Stimulated activated CD4-positive, alpha-beta T cell treated with anti-CD3 and anti-CD28 coated beads, Interleukin-4, amount 100 ng/mL, for 4 hours (primary cell): ENCODE results near the gene PRPH.

Experiments
- DNase-seq, 2 experiments: peaks; one replicate each; pipeline ENCODE4 v3.0.0-alpha.2; 2020

Gene PRPH

DNA sequence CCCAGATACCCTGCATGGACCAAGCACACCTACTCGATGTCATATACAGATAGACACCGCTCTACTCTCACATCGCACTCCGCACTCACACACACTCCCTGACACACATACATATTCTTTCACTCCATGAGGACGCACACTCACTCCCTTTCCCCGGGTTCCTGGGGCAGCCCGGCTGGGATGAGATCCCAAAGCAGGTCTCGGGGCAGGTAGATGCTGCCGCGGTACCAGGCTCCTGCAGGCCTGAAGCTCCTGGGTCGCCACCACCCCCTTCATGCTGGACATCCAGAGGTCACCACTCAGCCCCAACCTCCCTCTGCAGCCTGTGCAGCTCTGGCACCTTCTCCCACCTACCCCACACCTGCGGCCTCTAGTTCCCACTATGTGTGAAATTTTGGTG is 39.7 kb downstream of the PRPH start:
- no peak for DNase-seq

DNA sequence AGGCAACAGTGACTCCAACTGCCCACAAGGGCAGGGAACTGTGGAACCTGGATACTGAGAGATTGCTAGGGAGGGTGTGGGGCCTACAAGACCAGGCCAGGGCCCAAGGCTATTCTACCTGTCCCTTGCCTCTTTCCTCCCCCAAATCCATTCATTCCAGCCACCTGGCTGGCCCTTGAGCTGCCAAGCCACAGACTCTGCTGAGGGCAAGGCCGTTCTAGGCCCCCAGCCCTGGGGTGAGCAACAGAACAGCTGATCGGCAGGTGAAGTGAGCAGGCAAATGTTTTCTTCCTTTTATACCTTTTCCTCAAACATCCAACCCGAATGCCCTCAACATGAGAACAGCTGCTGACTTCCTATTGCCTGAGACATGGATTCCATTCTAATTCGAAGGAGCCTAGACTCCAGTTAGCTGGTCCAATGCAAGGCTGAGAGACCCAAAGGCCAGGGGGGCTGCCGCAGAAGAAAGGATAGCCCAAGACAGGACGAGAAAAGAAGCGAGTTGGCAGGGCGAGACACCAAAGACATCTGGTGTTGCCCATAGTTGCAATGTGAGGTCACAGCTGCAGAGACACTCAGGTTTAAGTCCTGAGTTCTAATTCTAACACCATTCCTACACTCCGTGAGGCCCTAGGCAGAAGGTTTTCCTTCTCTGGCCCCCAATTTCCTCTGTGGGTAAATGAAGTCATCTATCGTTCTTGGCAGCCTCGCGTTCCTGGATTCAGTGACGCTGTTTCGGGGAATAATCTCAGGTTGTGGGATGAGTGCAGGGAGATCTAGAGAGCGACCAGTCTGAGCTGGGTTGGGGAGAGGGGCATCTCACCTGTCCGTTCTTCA is 40.4 kb downstream of the PRPH start:
- DNase-seq, result no peak

GRCh38 chr12:49335955-49336644 is 41.2 kb downstream of the PRPH start:
- DNase-seq, result no peak

DNA sequence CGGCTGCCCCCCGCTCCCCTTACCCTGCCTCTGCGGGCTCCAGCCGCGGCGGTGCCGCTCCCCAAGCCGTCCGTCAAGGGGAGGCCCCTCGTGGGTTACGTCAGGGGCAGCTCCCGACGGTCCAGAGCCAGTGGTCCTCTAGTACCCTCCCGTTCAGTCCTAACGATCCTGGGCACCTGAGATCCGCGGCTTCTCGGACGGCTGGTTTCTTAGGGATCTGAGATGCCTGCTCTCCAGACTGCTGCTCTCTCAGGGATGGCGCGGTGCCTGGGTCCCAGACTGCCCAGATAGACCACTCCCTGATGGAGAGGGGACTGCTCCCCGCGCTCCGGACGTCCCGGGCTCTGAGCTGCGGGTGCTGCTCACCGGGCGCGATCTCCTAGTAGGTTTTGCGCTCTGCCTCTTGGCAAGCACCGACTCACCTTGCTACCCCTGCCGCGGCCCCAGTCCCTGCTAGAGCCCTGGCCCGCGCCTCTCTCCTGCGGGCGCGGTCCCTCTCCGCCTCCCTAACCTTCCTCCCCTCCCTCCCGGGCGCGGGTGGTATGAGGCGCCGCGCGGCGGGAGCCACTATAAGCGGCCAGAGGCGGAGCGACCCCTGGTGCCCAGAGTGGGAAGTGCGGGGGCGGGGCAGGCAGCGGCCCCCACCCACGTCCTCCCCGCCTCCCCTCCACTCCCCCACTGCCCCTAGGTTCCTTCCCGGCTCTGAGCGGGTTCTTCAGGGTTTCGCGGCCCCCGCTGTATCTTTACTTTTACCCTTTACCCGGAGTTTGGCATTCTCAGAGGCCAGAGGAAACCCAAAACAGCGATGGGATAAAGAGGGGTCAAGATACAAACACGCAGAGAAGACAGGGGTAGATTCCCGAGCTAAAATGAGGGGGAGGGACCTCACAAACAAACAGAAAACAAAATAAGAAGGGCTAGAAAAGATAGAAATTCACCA is 42.0 kb downstream of the PRPH start, which contains the start of gene C1QL4:
Gene C1QL4 (minus strand): TSS at position 544 of the 940 bp plus-strand sequence. CDS start 711 bp downstream, outside the sequence.
- peak; percentile 81 to 88 for DNase-seq

- no peak for DNase-seq
Observed at GRCh38 chr12:49338830-49339463, 44.0 kb downstream of the PRPH start.

DNA sequence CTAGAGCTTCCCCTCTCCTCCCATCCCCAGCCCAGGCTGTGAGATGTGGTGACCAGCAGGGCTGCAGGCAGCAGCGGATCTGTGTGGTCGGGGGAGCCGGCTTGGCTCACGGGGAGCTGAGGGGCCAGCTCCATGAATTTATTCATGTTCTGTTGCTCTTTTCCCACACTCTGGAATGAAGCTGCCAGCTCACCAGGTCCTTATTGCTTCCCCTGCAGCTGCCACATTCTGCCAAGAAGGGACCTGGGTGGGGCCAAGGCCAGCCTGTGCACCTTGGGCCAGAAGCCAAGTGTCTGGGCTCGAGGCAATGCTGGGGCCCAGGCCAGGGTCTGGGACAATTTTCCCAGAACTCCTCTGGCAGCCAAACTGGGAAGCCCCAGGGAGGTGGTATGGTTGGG is 44.5 kb downstream of the PRPH start:
- DNase-seq, result no peak

- no peak for DNase-seq
Observed at GRCh38 chr12:49340095-49340870, 45.3 kb downstream of the PRPH start.

DNA sequence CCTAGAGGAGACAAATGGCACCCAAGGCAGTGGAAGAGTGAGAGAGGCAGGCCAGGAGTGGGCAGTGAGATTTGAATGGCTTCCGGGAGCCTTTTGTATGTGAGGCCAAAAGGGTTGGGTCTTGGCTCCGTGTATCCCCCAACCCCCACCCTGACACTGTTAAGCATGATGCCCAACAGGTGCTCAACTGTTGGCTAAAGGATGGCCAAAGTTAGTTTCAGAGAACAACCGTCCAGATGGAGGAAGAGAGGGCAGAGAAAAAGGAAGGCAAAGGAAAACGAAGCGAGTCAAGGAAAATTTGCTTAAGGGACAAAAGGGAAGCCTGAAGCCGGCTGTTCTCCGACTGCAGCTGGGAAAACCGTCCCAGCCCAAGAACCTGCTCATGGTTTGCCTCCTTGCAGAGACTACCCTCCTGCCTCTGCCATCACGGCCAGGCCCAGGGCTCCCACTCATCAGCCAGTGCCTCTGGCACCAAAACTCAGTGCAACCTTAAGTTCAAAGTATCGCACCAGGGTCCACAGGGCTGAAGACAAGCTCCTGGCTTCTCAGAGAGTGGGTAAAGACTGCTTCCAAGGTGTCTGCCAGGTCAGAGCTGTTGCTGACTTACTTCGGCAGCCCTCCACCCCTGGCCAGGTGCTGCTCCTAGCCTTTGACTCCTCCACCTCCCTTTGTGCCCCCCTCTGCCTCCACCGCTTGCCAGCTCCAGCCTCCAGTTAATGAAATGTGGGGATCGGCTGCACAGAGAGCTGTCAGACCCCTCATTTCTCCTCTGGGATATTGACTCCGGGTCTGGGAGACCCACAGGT is 46.2 kb downstream of the PRPH start:
- no peak for DNase-seq

DNA sequence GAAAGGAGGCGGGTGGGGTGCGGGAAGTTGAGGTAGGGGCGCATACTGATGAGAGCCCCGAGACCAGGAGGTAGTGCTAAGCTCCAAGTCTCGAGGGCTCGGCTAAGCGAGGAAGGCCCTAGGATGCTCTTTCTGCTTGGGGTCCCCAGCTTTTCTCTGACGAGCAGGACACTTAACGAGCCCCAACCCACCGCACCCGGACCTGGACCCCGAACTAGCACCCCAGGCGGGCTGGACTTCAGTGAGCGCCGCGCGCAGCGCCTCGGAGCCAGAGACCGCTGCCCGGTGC is 46.8 kb downstream of the PRPH start:
- no peak for DNase-seq

DNA sequence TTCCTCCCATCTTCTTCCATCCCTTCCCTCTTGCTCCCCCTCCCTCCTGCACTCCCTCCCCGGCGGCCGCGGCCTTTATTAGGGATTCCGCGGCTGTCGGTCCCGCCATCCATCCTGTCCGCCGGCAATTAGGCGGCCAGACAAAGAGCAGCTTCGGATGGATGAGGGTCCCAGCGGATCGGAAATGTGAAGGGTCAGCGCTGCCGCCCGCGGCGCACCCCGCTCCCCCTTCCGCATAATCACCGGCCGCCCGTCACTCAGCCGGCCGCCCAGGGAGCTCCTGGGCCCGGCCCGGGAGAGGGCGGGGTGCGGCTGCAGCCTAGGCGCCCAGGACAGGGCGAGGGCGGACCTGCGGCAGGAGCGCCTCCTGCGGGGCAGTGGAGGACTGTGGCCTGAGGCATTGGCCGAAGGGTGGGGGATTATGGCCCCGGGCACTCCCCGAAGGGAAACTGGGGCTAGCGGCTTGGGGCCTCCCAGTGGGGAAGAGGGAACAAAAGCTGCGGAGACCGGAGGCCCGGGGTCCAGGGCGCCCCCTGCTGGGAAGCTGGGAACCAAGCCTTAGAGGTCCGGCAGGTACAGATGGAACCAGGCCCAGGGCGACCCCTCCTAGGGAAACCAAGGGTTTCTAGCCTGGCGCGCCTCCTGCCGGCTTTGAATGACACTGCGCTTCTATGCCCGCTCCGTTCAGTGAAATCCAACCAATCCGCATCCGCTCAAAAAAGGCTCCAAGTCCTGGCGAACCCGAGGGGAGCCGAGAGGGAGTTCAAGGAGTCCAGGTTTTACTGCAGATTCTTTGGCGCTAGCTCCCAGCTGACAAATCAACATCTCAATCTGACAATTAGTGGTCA is 47.3 kb downstream of the PRPH start:
- DNase-seq, result peak; percentile 61 to 73

DNA sequence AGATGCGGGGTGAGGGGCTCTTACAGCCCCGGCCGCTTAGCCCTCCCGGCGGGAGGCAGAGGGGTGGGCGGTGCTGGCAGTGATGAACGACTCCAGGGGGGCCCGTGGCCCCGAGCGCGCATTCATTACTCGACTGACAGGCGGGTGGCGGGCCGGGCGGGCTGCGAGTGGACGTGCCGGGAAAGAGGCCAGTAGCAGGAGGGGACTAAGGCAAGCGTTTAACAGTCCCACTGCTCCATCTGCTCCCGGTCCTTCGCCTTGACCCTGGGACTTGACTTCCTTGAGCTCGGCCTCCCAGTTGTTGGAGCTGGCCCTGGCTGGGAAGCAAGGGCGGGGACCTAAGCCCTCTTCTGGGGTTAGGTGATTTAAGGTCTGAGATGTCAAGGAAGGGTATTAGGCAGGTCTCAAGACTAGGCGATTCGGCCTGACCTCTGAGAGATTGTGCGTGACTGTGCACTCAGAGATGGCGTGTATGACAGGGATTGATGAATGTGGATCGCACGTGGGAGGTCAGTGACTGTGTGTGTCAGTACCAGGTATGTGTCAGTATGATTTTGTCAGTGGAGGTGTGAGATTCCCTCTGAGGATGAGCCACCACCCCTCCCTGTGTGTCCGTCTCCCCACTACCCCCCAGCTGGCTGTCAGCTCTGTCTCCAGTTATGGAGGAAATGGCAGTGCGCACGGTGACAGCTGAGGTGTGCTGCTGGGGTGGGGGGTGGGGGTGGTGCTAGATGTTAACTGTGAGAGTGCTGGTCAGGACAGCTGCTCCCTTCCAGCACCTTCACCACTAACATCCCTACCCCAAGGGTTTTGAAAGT is 48.2 kb downstream of the PRPH start:
- peak; percentile 40 to 72 for DNase-seq

DNA sequence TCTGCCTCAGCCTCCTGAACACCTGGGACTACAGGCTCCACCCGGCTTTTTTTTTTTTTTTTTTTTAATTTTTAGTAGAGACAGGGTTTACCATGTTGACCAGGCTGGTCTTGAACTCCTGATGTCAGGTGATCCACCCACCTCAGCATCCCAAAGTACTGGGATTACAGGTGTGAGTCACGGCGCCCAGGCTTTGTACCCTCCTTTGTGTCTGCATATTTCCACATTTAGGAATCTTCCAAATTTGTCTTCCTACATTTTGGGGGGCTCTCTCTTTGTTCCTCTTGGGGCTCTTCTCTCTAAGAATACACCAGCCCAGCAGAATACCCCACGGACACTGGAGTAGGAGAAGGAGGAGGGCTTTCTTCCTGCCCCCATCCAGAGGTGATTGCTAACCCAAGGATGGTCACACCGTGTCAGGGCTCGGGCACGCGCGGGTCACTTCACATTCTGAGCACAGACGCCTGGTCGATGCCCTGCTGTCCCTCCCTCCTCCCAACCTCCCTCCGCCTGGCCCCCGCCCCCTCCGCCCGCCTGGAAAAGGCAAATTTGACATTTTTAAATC is 49.6 kb downstream of the PRPH start:
- no peak for DNase-seq

GRCh38 chr12:49345051-49345824 is 50.3 kb downstream of the PRPH start:
- DNase-seq, result peak in 1 of 2 experiments; percentile 26

- no peak for DNase-seq
Observed at GRCh38 chr12:49345825-49346658, 51.1 kb downstream of the PRPH start.

DNA sequence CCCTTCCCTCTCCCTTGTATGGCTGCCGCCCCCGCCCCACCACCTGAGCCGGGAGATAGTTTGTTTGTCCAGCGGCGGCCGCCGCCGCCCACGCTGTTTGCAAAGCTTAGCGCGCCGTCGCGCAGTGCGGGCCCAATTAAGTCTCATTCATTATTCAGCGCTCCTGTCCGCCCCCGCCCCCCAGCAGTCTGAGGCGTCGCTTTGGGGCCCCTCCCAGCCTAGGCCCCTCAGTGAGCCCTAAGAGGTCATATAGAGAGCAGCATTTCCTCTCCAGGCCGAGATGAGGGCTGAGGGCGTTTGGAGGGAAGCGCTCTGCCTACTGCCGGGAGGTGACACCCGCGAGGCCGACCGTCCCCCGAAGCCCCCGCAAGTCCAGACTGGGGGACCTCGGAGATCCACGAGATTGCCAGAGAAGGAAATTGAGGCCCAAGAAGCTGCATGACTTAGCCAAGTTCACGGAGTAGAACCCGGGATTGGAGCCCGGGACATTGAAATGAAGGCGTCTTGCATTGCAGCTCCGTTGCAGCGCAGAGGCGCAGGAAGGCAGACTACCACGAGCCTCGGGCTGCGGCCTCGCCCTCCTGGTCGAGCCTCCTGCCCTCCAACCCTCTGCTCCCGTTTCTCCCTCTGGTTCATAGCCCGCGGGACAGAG is 51.8 kb downstream of the PRPH start, which contains the start of gene DNAJC22:
Gene DNAJC22 (plus strand): TSS at position 230 of the 652 bp plus-strand sequence. CDS start 1,985 bp downstream, outside the sequence.
- peak; percentile 30 to 39 for DNase-seq
